ENCODE data around the gene ALG14. TPM values are rescaled to one million over a fixed set of nuclear protein-coding genes. Genes with fewer than 3 reads are reported as not detected.
A peak's percentile ranks its signal among the peaks of the same experiment; 100 is the strongest.

Gene ALG14
- total RNA-seq, 2 donors from 2014 or later = 1.6 TPM

DNA sequence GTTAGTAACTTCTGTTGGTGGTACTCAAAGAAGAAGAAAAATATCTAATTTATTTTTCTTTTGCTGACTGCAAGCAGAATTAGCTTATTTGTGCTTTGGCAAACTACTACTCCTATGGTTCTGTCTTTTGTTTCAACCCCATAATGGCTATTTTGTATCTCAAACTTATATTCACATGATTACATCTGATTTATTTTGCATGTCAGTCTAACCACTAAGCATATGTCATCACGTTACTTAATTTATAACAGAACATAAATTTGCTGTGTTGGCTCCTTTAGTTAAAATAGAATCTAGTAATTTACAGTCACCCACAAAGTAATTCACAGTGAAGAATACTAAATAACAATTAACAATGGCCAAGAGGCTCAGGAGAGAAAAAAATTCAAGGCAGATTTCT is 106.7 kb downstream of the ALG14 start:
- ATAC-seq (ENCODE audit: insufficient number of reproducible peaks, low FRiP score, low read depth) (no peak), DNase-seq (ENCODE audit: low spot score) (no peak)
- Histone ChIP-seq H3K27me3 (replicated peaks; ENCODE audit: insufficient read depth) (no peaks in the 10 kb centered on the region), H3K4me3 (no peak overlapping the region), H3K36me3 (no peaks in the 10 kb centered on the region), H3K9me3 (no peaks in the 10 kb centered on the region), H3K27ac (no peak overlapping the region), H3K4me1 (ENCODE audit: control insufficient read depth in 1 of 2, low read depth in 2 of 2) (peaks cover 8 to 16% of the 10 kb centered on the region in 2 donors)
- TF ChIP-seq, protein P1, sequence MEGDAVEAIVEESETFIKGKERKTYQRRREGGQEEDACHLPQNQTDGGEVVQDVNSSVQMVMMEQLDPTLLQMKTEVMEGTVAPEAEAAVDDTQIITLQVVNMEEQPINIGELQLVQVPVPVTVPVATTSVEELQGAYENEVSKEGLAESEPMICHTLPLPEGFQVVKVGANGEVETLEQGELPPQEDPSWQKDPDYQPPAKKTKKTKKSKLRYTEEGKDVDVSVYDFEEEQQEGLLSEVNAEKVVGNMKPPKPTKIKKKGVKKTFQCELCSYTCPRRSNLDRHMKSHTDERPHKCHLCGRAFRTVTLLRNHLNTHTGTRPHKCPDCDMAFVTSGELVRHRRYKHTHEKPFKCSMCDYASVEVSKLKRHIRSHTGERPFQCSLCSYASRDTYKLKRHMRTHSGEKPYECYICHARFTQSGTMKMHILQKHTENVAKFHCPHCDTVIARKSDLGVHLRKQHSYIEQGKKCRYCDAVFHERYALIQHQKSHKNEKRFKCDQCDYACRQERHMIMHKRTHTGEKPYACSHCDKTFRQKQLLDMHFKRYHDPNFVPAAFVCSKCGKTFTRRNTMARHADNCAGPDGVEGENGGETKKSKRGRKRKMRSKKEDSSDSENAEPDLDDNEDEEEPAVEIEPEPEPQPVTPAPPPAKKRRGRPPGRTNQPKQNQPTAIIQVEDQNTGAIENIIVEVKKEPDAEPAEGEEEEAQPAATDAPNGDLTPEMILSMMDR (IDR thresholded peaks at IDR 0.05) = no peak

DNA sequence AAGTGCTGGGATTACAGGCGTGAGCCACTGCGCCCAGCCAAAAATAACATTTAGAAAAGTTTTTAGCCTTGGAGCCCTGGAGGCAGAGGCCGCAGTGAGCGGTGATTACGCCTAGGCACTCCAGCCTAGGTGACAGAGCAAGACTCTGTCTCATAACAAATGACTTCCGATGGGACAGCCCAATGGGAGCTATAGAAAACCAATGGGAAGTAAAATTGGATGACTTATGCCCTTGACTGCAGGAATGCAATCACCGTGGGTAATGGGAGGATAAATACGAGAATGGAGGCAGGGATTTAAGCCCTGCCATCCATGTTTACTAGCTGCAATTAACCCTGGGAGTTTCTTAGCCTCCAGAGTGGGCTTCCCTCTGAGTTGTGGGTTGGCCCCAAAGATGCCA is 108.9 kb downstream of the ALG14 start:
- Histone ChIP-seq H3K9me3 (no peaks in the 10 kb centered on the region), H3K27ac (no peak overlapping the region), H3K27me3 (replicated peaks; ENCODE audit: insufficient read depth) (no peaks in the 10 kb centered on the region), H3K4me1 (ENCODE audit: control insufficient read depth in 1 of 2, low read depth in 2 of 2) (peaks cover 2 to 12% of the 10 kb centered on the region in 2 donors), H3K36me3 (no peaks in the 10 kb centered on the region), H3K4me3 (no peak overlapping the region)
- TF ChIP-seq, protein P1 (IDR thresholded peaks at IDR 0.05) = no peak
- DNase-seq (ENCODE audit: low spot score) = no peak
- ATAC-seq (ENCODE audit: insufficient number of reproducible peaks, low FRiP score, low read depth) = no peak

DNA sequence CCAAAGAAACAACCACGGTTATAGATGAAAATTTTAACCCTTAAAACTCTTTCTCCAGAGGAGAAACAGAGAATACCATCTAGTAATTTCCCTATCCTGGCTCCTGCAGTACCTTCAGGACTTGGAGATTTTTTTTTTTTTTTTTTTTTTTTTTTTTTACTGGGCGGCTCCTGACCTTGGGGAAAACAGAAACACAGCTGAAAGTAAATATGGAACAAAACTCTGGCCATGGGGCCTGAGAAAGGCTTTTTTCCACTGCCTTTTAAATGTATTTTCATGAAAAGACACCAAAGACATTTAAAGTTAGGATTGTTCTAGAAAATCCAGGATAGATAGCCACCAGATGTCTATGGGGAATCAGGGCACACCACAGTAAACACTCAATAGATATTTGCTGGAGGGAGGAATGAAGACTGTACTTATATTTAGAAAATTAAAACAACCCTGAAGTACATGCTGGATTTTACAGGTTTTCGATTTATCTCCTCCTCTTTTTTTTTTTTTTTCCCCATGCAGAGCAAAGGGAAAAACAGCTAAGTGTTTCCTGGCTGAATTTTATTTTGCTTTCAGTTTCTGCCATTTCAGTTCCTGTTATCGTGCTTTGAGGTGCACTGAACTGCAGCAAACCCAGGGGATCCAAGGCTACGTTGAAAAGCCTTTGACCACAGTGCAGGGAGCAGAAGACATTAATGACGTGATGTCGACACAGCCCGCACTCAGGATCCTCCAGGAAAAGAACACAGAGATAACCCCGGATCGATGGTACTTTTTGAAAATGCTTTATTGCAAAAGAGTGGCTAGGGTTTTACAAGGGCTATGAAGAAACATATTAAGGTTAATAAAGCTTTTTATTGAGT is 110.1 kb downstream of the ALG14 start:
- peaks cover 2 to 12% of the 10 kb centered on the region in 2 donors for H3K4me1 ChIP-seq (ENCODE audit: control insufficient read depth in 1 of 2, low read depth in 2 of 2)
- no peaks in the 10 kb centered on the region for H3K36me3 ChIP-seq
- DNase-seq (ENCODE audit: low spot score) (no peak), ATAC-seq (ENCODE audit: insufficient number of reproducible peaks, low FRiP score, low read depth) (no peak)
- no peaks in the 10 kb centered on the region for H3K9me3 ChIP-seq
- H3K27me3 ChIP-seq (replicated peaks; ENCODE audit: insufficient read depth) = no peaks in the 10 kb centered on the region
- H3K4me3 ChIP-seq = peak overlapping the region; percentile 70
- H3K27ac ChIP-seq = peak overlapping the region; percentile 17 to 39
- TF ChIP-seq, protein P1 (IDR thresholded peaks at IDR 0.05) = no peak

DNA sequence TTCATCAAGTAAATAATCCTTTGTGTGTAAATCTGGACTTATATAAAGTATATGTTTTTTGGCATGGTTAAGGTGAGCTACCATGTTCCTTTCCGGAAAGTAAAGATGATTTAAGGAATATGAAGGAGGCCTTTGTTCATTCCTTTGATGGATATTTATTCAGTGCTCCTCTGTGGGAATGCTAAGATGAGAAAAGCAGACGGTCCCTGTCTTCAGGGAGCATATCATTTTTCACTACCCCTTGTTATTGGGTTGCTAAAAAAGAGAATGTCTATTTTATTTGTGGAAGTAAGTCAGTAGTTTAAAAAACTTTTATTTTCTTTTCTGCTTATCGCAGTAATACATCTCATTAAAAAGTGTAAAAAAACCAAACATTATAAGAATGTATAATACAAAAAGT is 110.8 kb downstream of the ALG14 start:
- DNase-seq (ENCODE audit: low spot score) = no peak
- TF ChIP-seq, protein P1 (IDR thresholded peaks at IDR 0.05) = no peak
- no peaks in the 10 kb centered on the region for H3K27me3 ChIP-seq (replicated peaks; ENCODE audit: insufficient read depth)
- H3K4me1 ChIP-seq (ENCODE audit: control insufficient read depth in 1 of 2, low read depth in 2 of 2) = peaks cover 2 to 12% of the 10 kb centered on the region in 2 donors
- no peak overlapping the region for H3K27ac ChIP-seq
- ATAC-seq (ENCODE audit: insufficient number of reproducible peaks, low FRiP score, low read depth) = no peak
- no peaks in the 10 kb centered on the region for H3K36me3 ChIP-seq
- peak overlapping the region; percentile 70 for H3K4me3 ChIP-seq
- no peaks in the 10 kb centered on the region for H3K9me3 ChIP-seq

DNA sequence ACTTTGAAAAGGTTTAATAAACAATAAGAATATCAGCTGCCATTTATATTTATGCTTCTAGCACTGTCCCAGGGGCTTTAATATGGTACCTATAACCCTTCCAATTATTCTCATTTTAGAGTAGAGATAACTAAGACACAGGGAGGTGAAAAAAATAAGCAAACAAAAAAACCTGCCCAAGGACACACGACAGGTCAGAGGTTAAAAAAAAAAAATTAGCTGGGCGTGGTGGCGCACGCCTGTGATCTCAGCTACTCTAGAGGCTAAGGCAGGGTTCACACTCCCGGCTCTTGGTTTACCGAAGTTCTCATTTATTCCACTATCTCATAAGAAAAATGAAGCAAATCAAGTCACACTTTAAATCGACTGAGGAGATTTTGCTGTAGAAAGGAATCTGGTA is 111.2 kb downstream of the ALG14 start:
- peaks cover 2 to 12% of the 10 kb centered on the region in 2 donors for H3K4me1 ChIP-seq (ENCODE audit: control insufficient read depth in 1 of 2, low read depth in 2 of 2)
- TF ChIP-seq, protein P1 (IDR thresholded peaks at IDR 0.05) = no peak
- no peak for ATAC-seq (ENCODE audit: insufficient number of reproducible peaks, low FRiP score, low read depth)
- H3K36me3 ChIP-seq = no peaks in the 10 kb centered on the region
- no peaks in the 10 kb centered on the region for H3K27me3 ChIP-seq (replicated peaks; ENCODE audit: insufficient read depth)
- no peak for DNase-seq (ENCODE audit: low spot score)
- no peak overlapping the region for H3K27ac ChIP-seq
- no peak overlapping the region for H3K4me3 ChIP-seq
- H3K9me3 ChIP-seq = no peaks in the 10 kb centered on the region

All from thoracic aorta (tissue), 2 donors.